WTC11 (cell line): Measurements from ENCODE around the gene ACTR6. TPM values are rescaled to one million over a fixed set of nuclear protein-coding genes. Genes with fewer than 3 reads are reported as not detected.

Experiments used
- ATAC-seq: fragments of 200-7000 bp; cut with Tn5 transposase; 2 replicates; pipeline ENCODE4 v1.10.0; 2021; ENCODE audit warnings: mild to moderate bottlenecking, moderate library complexity
- CTCF ChIA-PET: fragments of 300-600 bp; sonication (Branson Sonifier 250); formaldehyde crosslinking; loops from one replicate; lab custom pipeline; 2021; ENCODE audit warnings: antibody characterized with exemption; lab: Charles Lee
- POLR2A ChIA-PET: fragments of 350-600 bp; sonication (Branson Sonifier 250); formaldehyde crosslinking; loops from one replicate; lab custom pipeline; 2021; ENCODE audit warnings: antibody characterized with exemption; lab: Charles Lee
- DNase-seq: peaks from one replicate; pipeline ENCODE4 v3.0.0; 2021; ENCODE audit warnings: low spot score
- H3K27ac Mint-ChIP-seq: 2 replicates; pipeline ENCODE4 v1.8.0; 2021; ENCODE audit warnings: mixed read lengths
- H3K27me3 Mint-ChIP-seq: 2 replicates; pipeline ENCODE4 v1.8.0; 2021; ENCODE audit warnings: low read depth, mild to moderate bottlenecking, moderate library complexity, mixed read lengths
- H3K36me3 Mint-ChIP-seq: 2 replicates; pipeline ENCODE4 v1.8.0; 2021; ENCODE audit warnings: mixed read lengths
- H3K4me1 Mint-ChIP-seq: 2 replicates; pipeline ENCODE4 v1.8.0; 2022; ENCODE audit warnings: mixed read lengths
- H3K4me3 Mint-ChIP-seq: 2 replicates; pipeline ENCODE4 v1.8.0; 2021; ENCODE audit warnings: mild to moderate bottlenecking, moderate library complexity, mixed read lengths
- H3K9me3 Mint-ChIP-seq: 2 replicates; pipeline ENCODE4 v1.8.0; 2021; ENCODE audit warnings: mixed read lengths
- ELF4 ChIP-seq: sonication (generic); formaldehyde crosslinking; IDR thresholded peaks from 2 replicates; pipeline ENCODE4 v1.8.1; 2022; ENCODE audit warnings: low read depth, mild to moderate bottlenecking, moderate library complexity, missing genetic modification reagents
- FOXJ3 ChIP-seq: sonication (generic); formaldehyde crosslinking; IDR thresholded peaks from 2 replicates; pipeline ENCODE4 v1.9.0; 2021; ENCODE audit warnings: missing genetic modification reagents, mild to moderate bottlenecking, borderline replicate concordance
- GABPB1 ChIP-seq: sonication (generic); formaldehyde crosslinking; IDR thresholded peaks from 2 replicates; pipeline ENCODE4 v1.8.1; 2023; ENCODE audit warnings: mild to moderate bottlenecking, missing genetic modification reagents
- HMGA2 ChIP-seq: fragments of 250-450 bp; sonication (Bioruptor Pico); IDR thresholded peaks from 2 replicates; pipeline ENCODE4 v1.4.0; 2021; ENCODE audit warnings: mild to moderate bottlenecking, moderate library complexity
- IRF2 ChIP-seq: sonication (generic); formaldehyde crosslinking; IDR thresholded peaks from 2 replicates; pipeline ENCODE4 v1.8.0; 2022; ENCODE audit warnings: low read depth, missing genetic modification reagents, borderline replicate concordance
- MYBL2 ChIP-seq: sonication (generic); formaldehyde crosslinking; IDR thresholded peaks from 2 replicates; pipeline ENCODE4 v1.8.1; 2023; ENCODE audit warnings: mild to moderate bottlenecking, moderate library complexity, missing genetic modification reagents
- RORB ChIP-seq: fragments of 250-450 bp; sonication (Bioruptor Pico); IDR thresholded peaks from 2 replicates; pipeline ENCODE4 v1.9.0; 2021; ENCODE audit warnings: mild to moderate bottlenecking
- SP1 ChIP-seq: sonication (generic); formaldehyde crosslinking; conservative IDR thresholded peaks from 2 replicates; pipeline ENCODE4 v1.8.1; 2022; ENCODE audit warnings: missing genetic modification reagents
- TEAD1 ChIP-seq: sonication (generic); formaldehyde crosslinking; IDR thresholded peaks from 2 replicates; pipeline ENCODE4 v1.8.0; 2022; ENCODE audit warnings: mild to moderate bottlenecking, missing genetic modification reagents
- ZNF219 ChIP-seq: sonication (generic); formaldehyde crosslinking; IDR thresholded peaks from 2 replicates; pipeline ENCODE4 v1.8.0; 2023; ENCODE audit warnings: missing genetic modification reagents, mild to moderate bottlenecking, borderline replicate concordance
- ZNF671 ChIP-seq: fragments of 250-450 bp; sonication (Bioruptor Pico); IDR thresholded peaks from 2 replicates; pipeline ENCODE4 v1.8.0; 2021; ENCODE audit warnings: mild to moderate bottlenecking
- total RNA-seq: library from RNA; stranded (reverse); gene quantifications from 3 replicates; pipeline ENCODE4 v1.2.3, GENCODE V29; 2021
- TF ChIP-seq, protein P1 (sequence below): sonication (generic); formaldehyde crosslinking; IDR thresholded peaks from 2 replicates; pipeline ENCODE4 v1.8.0; 2022; ENCODE audit warnings: mild to moderate bottlenecking, missing genetic modification reagents
- TF ChIP-seq, protein P2 (sequence below): fragments of 250-450 bp; sonication (Bioruptor Pico); conservative IDR thresholded peaks from 2 replicates; pipeline ENCODE4 v1.9.0; 2021; ENCODE audit warnings: mild to moderate bottlenecking
- TF ChIP-seq, protein P3 (sequence below): fragments of 200-600 bp; IDR thresholded peaks from 2 replicates; pipeline ENCODE4 v1.8.0; 2022; ENCODE audit warnings: antibody characterized with exemption
- TF ChIP-seq, protein P4 (sequence below): sonication (generic); formaldehyde crosslinking; IDR thresholded peaks from 2 replicates; pipeline ENCODE4 v1.8.1; 2023; ENCODE audit warnings: mild to moderate bottlenecking, moderate library complexity, missing genetic modification reagents
- TF ChIP-seq, protein P5 (sequence below): fragments of 250-450 bp; sonication (Bioruptor Pico); IDR thresholded peaks from 2 replicates; pipeline ENCODE4 v1.9.0; 2021; ENCODE audit warnings: mild to moderate bottlenecking, borderline replicate concordance
- TF ChIP-seq, protein P6 (sequence below): sonication (generic); formaldehyde crosslinking; IDR thresholded peaks from 2 replicates; pipeline ENCODE4 v1.8.1; 2023; ENCODE audit warnings: mild to moderate bottlenecking, missing genetic modification reagents, moderate library complexity
- TF ChIP-seq, protein P7 (sequence below): sonication (generic); formaldehyde crosslinking; IDR thresholded peaks from 2 replicates; pipeline ENCODE4 v1.8.0; 2022; ENCODE audit warnings: mild to moderate bottlenecking, missing genetic modification reagents
- TF ChIP-seq, protein P8 (sequence below): sonication (generic); formaldehyde crosslinking; conservative IDR thresholded peaks from 2 replicates; pipeline ENCODE4 v1.8.1; 2022; ENCODE audit warnings: mild to moderate bottlenecking, missing genetic modification reagents

Gene ACTR6
- total RNA-seq, 1 experiment from 2014 or later: 37.6 TPM

DNA sequence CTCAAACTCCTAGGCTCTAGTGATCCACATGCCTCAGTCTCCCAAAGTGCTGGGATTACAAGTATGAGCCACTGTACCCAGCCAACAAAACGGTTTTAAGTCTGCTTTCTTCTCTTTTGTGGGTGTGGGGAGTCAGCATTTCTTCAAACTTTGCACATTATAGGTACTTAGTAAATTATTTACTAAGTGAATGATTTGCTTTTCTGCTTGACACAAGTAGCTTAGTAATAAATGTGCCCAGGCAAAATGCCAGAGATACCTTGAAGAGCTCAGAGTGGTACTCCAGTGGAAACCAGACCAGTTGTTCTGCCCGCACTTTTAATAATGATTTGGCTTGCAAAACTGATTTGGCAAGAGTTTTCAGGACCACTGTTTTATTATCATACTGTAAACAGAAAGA is 51.3 kb downstream of the ACTR6 start:
- H3K4me1 Mint-ChIP-seq: no peaks in the 10 kb centered on the region

DNA sequence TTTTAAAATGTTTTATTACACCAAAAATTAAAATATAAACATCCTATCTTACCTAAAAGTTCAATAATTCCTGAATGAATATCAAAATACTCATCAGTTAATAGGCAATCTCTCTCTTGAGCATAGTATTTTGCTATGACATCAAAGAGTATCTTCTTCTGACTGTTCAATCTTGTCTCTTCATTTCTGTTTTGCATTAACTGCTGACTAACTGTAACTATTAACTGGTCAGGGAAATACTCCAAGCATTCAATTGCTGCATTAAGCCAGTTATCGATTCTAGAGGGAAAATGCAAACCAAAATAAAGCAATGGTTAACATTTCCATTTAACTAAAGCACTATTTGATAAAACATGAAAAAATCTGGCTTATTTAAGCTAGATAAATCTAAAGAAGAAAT is 52.8 kb downstream of the ACTR6 start:
- H3K4me3 Mint-ChIP-seq: no peak overlapping the region
- TF ChIP-seq, protein P1, sequence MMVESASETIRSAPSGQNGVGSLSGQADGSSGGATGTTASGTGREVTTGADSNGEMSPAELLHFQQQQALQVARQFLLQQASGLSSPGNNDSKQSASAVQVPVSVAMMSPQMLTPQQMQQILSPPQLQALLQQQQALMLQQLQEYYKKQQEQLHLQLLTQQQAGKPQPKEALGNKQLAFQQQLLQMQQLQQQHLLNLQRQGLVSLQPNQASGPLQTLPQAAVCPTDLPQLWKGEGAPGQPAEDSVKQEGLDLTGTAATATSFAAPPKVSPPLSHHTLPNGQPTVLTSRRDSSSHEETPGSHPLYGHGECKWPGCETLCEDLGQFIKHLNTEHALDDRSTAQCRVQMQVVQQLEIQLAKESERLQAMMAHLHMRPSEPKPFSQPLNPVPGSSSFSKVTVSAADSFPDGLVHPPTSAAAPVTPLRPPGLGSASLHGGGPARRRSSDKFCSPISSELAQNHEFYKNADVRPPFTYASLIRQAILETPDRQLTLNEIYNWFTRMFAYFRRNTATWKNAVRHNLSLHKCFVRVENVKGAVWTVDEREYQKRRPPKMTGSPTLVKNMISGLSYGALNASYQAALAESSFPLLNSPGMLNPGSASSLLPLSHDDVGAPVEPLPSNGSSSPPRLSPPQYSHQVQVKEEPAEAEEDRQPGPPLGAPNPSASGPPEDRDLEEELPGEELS (CRISPR knock-in tag): no peak
- TF ChIP-seq GABPB1 (CRISPR knock-in tag): no peak
- TF ChIP-seq, protein P2, sequence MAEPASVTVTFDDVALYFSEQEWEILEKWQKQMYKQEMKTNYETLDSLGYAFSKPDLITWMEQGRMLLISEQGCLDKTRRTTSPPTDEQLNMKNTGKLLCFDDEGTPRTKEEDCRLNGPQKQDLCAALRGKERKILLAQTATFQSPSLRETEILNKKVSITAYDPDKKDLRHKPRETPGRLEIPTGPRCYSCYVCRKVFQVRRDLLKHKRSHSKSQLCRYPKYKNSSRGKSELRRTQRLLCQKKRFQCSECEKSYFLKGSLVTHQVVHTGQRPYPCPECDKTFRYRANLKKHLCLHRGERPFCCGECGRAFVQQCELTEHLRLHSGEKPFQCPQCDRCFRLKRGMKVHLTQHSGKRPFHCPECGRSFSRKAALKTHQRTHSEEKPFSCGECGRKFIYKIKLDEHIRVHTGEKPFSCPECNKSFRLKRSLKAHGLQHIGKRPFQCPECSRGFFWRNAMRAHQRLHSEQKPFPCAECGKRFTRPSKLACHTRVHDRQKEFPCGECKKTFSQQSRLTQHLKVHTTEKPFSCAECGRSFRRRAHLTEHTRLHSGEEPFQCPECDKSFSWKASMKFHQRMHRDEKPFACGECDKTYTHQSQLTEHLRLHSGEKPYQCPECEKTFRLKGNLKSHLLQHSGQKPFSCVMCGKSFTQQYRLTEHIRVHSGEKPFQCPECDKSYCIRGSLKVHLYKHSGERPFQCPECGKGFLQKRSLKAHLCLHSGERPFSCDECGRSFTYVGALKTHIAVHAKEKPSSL (CRISPR knock-in tag): no peak
- TF ChIP-seq, protein P3, sequence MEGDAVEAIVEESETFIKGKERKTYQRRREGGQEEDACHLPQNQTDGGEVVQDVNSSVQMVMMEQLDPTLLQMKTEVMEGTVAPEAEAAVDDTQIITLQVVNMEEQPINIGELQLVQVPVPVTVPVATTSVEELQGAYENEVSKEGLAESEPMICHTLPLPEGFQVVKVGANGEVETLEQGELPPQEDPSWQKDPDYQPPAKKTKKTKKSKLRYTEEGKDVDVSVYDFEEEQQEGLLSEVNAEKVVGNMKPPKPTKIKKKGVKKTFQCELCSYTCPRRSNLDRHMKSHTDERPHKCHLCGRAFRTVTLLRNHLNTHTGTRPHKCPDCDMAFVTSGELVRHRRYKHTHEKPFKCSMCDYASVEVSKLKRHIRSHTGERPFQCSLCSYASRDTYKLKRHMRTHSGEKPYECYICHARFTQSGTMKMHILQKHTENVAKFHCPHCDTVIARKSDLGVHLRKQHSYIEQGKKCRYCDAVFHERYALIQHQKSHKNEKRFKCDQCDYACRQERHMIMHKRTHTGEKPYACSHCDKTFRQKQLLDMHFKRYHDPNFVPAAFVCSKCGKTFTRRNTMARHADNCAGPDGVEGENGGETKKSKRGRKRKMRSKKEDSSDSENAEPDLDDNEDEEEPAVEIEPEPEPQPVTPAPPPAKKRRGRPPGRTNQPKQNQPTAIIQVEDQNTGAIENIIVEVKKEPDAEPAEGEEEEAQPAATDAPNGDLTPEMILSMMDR: no peak
- TF ChIP-seq, all 79 proteins: peak for 0
- Mint-ChIP-seq H3K27me3 (no peaks in the 10 kb centered on the region), H3K36me3 (no peaks in the 10 kb centered on the region; the same call in 1 of the 2 replicates), H3K27ac (no peak overlapping the region), H3K9me3 (no peaks in the 10 kb centered on the region), H3K4me1 (no peaks in the 10 kb centered on the region)
- ChIA-PET CTCF (no interaction called here), POLR2A (no interaction called here)
- ATAC-seq: no peak
- no peak for DNase-seq

More for the DNA sequence above, 51.3 kb downstream of the ACTR6 start:
- Mint-ChIP-seq H3K27ac (no peak overlapping the region), H3K4me3 (no peak overlapping the region), H3K9me3 (no peaks in the 10 kb centered on the region), H3K36me3 (no peaks in the 10 kb centered on the region; the same call in 1 of the 2 replicates), H3K27me3 (no peaks in the 10 kb centered on the region)
- ATAC-seq: no peak
- TF ChIP-seq, protein P4, sequence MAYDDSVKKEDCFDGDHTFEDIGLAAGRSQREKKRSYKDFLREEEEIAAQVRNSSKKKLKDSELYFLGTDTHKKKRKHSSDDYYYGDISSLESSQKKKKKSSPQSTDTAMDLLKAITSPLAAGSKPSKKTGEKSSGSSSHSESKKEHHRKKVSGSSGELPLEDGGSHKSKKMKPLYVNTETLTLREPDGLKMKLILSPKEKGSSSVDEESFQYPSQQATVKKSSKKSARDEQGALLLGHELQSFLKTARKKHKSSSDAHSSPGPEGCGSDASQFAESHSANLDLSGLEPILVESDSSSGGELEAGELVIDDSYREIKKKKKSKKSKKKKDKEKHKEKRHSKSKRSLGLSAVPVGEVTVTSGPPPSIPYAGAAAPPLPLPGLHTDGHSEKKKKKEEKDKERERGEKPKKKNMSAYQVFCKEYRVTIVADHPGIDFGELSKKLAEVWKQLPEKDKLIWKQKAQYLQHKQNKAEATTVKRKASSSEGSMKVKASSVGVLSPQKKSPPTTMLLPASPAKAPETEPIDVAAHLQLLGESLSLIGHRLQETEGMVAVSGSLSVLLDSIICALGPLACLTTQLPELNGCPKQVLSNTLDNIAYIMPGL (CRISPR knock-in tag): no peak
- TF ChIP-seq MYBL2 (CRISPR knock-in tag) (no peak), HMGA2 (CRISPR knock-in tag) (no peak), SP1 (no peak), TEAD1 (CRISPR knock-in tag) (no peak), FOXJ3 (CRISPR knock-in tag) (no peak), RORB (CRISPR knock-in tag) (no peak), ZNF671 (no peak), ELF4 (CRISPR knock-in tag) (no peak), ZNF219 (no peak), IRF2 (CRISPR knock-in tag) (no peak)
- TF ChIP-seq, protein P5, sequence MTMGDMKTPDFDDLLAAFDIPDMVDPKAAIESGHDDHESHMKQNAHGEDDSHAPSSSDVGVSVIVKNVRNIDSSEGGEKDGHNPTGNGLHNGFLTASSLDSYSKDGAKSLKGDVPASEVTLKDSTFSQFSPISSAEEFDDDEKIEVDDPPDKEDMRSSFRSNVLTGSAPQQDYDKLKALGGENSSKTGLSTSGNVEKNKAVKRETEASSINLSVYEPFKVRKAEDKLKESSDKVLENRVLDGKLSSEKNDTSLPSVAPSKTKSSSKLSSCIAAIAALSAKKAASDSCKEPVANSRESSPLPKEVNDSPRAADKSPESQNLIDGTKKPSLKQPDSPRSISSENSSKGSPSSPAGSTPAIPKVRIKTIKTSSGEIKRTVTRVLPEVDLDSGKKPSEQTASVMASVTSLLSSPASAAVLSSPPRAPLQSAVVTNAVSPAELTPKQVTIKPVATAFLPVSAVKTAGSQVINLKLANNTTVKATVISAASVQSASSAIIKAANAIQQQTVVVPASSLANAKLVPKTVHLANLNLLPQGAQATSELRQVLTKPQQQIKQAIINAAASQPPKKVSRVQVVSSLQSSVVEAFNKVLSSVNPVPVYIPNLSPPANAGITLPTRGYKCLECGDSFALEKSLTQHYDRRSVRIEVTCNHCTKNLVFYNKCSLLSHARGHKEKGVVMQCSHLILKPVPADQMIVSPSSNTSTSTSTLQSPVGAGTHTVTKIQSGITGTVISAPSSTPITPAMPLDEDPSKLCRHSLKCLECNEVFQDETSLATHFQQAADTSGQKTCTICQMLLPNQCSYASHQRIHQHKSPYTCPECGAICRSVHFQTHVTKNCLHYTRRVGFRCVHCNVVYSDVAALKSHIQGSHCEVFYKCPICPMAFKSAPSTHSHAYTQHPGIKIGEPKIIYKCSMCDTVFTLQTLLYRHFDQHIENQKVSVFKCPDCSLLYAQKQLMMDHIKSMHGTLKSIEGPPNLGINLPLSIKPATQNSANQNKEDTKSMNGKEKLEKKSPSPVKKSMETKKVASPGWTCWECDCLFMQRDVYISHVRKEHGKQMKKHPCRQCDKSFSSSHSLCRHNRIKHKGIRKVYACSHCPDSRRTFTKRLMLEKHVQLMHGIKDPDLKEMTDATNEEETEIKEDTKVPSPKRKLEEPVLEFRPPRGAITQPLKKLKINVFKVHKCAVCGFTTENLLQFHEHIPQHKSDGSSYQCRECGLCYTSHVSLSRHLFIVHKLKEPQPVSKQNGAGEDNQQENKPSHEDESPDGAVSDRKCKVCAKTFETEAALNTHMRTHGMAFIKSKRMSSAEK: no peak
- TF ChIP-seq, protein P6, sequence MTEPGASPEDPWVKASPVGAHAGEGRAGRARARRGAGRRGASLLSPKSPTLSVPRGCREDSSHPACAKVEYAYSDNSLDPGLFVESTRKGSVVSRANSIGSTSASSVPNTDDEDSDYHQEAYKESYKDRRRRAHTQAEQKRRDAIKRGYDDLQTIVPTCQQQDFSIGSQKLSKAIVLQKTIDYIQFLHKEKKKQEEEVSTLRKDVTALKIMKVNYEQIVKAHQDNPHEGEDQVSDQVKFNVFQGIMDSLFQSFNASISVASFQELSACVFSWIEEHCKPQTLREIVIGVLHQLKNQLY: no peak
- TF ChIP-seq, protein P7, sequence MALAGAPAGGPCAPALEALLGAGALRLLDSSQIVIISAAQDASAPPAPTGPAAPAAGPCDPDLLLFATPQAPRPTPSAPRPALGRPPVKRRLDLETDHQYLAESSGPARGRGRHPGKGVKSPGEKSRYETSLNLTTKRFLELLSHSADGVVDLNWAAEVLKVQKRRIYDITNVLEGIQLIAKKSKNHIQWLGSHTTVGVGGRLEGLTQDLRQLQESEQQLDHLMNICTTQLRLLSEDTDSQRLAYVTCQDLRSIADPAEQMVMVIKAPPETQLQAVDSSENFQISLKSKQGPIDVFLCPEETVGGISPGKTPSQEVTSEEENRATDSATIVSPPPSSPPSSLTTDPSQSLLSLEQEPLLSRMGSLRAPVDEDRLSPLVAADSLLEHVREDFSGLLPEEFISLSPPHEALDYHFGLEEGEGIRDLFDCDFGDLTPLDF: no peak
- TF ChIP-seq, protein P8, sequence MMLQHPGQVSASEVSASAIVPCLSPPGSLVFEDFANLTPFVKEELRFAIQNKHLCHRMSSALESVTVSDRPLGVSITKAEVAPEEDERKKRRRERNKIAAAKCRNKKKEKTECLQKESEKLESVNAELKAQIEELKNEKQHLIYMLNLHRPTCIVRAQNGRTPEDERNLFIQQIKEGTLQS (CRISPR knock-in tag): no peak
- DNase-seq: no peak
- CTCF ChIA-PET: no interaction called here
- POLR2A ChIA-PET: no interaction called here
